Right forelimb (tissue), 1 donor: Measurements from ENCODE around the gene LMAN2L.

Experiments used
- DNase-seq: peaks from one replicate; pipeline ENCODE4 v3.0.0-alpha.2; 2018

Gene LMAN2L

DNA sequence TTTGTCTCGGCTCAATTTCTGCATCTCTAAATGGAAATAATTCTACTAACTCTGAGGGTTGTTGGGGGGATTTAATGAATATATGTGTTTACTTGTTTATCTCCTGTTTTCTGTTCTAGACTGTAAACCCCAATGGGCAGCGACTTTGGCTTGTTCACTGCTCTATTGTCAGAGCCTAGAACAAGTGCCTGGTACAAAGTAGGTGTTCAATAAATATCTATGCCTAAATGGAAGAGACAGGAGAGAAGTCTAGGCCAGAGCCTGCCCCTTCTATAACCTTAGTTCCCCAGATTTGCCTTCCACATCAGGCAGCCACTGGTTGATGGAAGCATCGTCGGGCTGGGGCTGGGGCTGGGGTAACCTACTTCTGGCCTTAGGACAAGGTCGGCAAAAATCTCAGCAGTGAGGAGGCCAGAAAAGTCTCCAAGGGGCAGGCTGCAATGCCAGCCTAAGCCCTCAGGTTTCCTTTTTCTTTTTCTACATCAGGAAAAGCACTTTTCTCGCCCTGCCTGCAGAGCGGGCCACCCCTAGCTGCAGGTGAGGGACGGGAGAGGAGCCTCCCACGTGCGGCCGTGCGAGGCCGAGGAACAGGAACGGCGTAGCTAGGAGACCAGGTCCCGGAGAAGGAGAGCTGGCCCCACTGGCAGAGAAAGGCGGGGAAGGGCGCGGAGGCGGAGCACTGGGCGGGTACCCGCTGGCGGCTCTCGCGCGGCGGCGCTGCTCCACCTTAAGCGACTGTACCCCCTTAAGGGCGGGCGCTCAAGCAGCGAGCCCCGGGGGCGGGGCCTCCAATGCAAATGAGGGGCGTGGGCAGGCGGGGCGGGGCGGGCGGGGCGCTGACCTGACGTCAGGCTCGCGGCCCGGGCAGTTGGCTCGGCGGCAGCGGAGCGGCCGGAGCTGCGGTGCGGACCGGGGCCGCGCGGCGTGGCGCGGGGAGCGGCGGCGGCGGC, 20.4 kb upstream of the LMAN2L start, which contains the start of gene CNNM4:
CNNM4 (plus strand) TSS at position 867 of the 950 bp plus-strand sequence. CDS start 98 bp downstream, outside the sequence.
- DNase-seq: peak; percentile 95

DNA sequence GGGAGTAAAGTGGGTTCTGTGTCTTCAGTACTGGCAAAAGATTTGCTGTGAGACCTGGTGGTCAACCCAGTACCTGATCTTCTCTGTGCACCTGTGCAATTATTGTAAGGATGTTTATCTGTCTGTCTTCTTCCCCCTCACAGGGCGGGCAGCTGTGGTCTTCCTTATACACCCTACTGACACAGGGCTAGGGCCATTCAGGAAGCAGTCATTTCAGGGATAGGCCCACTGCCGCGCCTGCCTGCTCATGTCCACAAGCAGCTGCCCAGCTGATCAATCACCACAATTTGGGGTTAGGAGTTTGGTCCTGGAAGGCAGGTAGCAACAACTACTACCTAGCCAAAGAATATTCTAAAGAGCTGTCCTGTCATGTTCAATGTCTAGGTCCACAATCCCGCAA, 19.7 kb upstream of the LMAN2L start:
- no peak for DNase-seq

DNA sequence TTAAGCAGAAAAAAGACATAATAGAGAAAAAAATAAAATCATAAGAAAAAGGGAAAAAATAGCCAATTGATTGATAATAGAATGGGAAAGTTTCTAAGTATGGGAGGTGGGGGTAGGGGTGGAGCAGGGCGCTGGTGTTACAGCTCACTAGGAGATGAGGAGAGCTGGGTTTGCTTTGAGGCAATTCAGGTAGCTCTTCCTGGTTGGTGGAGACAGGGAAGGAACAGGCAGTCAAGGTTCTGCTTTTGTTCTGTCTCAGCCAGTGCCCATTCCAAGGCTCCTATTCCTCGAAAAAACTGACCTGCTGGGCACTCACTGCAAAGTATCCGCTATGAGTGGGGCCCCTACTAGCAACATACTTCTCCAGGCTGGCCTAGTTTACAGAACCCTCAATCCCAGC, 19.1 kb upstream of the LMAN2L start:
- DNase-seq: no peak

DNA sequence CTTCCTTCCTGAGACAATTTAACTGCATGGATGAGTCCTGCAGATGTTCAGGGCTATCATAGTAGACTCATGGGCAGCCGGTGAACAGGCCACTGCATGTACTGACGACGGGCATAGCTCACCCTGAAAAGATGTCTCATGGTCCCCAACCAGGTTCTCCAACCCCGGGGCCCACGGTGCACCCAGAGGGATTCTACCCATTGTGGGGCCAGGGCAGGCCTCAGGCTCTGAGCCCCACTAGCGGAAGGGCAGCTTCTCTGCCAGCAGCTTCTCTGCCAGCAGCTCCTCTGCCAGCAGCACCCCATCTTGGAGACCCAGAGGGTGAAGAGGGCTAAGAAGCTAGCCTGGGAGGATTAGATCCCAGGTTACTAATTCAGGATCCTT, 17.6 kb upstream of the LMAN2L start:
- DNase-seq: no peak

DNA sequence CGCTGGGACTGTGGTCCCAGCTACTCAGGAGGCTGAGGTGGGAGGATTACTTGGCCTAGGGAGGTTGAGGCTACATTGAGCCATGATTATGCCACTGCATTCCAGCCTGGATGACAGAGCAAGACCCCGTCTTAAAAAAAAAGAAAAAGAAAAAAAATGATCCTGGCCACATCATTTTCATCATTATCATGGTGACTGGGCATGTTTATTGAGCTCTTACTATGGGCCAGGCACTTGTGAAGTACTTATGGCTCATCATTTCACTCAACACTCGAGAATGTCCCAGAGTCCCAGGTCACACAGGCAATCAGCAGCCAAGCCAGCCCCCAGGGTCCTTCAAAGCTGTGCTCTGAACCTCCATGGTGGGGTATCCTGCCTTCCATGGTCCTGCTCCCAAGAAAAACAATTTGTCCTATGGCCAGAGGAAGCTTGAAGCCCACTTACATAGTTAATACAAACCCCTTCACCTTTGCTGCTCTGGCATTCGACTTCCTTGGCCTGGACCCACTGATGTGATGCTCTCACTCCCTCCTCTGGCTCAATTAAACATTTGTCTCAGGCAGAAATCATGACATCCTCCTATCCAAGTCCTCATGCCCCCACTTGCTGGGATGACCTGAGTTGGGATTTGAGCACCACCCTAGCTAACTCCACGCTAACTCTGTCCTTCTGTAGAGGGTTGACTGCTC, 17.1 kb upstream of the LMAN2L start:
- no peak for DNase-seq

DNA sequence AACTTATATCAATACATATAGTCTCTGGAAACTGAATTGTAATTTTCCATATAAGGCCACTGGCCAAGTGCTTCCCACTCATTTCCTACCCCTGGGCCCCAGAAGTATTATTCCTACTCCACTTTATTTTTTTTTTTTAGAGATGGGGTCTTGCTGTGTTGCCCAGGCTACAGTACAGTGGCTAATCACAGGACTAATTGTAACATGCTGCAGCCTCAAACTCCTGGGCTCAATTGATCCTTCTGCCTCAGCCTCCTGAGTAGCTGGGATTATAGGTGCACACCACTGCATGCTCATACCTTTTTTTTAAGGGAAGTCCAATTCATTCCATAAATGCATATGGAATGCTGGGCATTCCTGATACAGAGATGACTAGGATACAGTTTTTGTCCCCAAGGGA, 14.5 kb upstream of the LMAN2L start:
- no peak for DNase-seq

DNA sequence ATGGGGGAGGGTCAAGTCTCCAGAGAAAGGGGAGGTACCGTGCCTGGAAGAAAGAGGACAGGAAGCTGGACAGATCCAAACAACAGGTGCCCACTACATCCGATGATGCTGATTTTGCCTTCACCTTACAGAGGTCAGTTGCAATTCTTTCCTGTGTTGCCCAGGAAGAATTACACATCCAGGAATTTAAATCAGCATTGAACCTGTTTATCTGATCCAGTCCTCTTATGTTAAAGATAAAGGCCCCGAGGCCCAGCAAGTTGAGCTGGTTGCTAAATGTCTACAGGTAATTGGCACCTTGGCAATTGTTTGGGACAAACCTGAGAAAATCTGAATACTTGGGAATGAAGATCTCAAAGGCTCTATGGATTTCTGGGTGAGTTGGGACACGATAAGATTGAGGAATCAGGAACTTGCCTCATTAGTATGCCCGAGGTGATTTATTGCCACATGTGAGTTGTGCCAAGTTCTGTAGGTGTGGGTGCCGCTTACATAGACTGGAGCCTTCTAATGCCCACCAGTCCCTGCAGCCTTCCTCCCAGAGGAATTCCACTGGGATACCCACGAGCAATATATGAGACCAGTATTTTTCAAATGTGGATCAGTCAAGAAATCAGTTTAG, 13.9 kb upstream of the LMAN2L start:
- DNase-seq: no peak

DNA sequence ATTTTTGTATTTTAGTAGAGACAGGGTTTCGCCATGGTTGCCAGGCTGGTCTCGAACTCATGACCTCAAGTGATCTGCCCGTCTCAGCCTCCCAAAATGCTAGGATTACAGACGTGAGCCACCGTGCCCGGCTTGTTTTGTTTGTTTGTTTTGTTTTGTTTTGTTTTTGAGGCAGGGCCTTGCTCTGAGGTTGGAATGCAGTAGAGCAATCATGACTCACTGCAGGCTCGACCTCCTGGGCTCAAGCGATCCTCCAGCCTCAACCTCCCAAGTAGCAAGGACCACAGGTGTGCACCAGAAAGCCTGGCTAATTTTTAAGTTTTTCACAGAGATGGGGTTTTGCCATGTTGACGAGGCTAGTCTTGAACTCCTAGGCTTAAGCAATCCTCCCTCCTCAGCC, 11.9 kb upstream of the LMAN2L start:
- no peak for DNase-seq

DNA sequence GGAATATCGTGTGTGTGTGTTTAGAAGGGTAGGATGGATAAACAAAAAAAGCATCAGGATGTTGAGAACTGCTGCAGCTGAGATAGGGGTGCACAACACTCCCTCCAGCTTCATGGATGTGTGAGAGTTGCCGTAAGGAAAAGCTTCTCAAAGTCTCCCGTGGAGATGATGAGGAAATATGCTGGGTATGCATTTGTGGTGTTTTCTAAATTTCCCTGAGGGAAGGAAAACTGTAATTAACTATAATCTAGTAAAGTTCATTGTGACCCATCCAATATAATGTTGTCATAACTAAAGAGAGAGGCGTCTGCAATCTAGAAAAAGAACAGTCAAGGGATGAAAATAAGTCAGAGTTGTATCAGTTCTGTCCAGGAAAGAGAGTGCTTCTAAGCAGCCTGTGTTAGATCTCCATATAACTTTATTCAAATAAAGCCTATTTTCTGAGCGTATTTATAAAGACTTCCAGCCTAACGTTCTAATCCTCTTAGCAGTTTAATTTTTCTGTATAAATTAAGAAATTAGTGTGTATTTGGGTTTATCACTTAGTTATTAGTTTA, 7.3 kb upstream of the LMAN2L start:
- no peak for DNase-seq

DNA sequence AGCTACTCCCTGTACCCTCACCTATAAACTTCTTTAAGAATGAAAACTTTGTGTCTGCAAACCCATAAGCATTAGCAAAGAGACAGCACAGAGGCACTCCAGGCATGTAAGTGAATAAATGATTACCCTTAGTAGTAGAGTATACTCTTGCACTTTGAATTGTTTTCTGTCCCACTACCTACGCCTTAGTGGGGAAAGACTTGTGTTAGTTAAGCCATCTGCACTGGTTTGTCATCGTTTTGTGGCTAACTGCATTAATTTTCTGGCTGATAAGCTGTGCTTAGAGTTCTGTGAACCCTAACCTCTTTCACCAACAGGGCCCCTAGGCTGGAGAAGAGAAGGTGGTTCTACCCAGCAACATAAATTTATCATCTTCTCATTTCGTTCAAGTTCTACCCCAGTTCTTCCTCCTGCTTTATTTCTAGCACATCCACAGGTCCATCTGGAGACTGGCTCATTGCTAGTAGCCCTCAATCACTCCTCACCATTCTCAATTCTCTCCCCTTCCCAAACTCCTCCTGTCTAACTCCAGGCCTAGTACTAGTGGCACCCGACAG, 710 bp downstream of the LMAN2L start:
- DNase-seq: no peak

DNA sequence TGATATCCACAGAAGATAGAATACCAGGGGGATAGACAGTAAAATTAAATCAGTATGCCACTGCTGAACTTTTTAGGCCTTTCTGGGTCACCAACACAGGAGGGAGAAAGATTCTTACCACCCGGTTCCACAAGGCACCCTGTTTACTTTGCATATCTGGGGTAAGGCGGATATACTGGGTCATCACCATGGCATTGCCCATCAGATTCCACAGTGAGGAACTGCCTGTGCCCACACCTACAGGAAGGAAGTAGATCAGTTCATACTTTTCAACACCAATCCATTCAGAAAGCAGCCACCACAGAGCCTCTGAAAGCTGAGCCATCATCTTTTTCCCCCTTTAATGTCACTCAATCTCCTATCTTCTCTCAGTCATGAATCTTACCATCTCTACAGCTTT, 2.0 kb downstream of the LMAN2L start:
- no peak for DNase-seq

DNA sequence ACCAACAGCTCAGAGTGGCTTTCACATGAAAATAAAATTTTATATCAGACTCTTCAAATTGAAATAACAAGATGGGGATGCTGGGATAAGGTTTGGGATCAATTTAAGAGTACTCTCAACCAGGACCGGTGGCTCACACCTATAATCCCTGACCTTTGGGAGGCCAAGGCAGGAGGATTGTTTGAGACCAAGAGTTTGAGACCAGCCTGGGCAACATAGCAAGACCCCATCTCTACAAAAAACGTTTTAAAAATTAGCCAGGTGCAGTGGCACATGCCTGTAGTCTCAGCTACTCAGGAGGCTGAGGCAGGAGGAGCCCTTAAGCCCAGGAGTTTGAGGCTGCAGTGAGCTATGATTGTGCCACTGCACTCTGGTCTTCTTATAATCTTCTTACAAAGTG, 2.6 kb downstream of the LMAN2L start:
- DNase-seq: no peak

DNA sequence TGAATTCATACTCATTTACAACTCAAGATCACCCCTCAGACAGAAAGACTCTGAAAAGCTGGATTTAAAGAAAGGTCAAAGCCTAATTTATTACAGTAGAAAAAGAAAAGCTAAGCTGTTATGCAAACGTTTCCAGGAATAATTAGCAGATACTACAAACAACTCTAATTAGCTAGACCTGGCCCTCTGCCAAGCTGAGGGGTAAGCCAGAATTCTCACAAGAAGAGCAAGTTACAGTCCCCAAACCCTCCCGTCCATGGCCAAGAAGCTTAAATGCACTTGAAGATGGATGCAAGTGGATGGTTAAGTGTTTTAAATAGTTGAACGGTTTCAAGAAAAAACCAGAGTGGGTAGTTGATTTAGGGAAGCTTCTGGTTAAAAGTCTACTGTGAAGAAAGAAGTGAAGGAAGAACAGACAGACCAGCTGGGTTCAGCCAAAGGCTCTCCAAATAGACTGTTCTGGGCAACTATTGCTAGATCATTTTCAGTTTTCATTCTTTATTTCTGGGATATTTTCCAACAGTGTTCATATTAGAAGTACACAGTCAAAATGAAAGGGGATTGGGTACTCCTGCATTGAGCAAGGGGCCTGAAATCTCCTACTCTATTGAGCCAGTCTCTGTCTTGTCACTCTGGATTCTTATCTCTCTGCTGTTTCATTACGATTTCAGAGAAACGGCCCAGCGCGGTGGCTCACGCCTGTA, 4.8 kb downstream of the LMAN2L start:
- DNase-seq: no peak

DNA sequence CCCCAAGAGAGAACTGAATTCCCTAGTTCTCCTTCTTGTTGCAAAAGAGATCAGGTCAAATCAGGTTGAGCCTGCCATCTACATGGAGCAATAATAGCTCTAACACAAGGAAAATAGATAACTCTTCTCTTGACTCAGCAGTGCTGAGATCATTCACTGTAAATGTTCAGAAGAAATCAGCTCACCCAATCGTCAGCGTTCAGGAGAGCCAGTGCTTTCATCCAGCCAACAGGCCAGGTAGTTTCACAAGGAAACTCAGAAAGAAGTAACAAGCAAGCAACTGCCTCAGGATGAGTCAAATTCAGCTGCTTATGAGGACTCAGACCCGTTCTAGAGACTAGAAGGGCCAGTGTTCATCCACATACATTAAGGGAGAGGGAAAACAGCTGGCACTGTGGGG, 5.9 kb downstream of the LMAN2L start:
- no peak for DNase-seq

DNA sequence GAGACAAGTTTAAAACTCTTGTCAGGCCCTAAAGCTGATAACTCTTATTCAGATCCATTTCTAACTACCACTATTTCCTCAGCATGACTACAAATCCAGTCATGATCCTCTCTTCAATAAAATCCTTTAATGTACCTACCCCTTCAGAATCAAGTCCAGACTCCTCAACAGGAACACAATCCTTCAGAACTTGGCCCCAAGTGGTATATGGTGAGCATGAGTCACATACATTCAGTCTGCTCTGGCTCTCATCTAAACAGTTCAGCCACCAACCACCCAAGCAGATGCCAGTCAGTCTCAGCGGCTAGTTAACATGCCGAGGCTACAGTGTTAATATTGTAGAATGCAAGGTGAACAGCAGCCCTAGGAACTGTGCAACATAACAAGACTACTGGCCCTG, 9.7 kb downstream of the LMAN2L start:
- no peak for DNase-seq

DNA sequence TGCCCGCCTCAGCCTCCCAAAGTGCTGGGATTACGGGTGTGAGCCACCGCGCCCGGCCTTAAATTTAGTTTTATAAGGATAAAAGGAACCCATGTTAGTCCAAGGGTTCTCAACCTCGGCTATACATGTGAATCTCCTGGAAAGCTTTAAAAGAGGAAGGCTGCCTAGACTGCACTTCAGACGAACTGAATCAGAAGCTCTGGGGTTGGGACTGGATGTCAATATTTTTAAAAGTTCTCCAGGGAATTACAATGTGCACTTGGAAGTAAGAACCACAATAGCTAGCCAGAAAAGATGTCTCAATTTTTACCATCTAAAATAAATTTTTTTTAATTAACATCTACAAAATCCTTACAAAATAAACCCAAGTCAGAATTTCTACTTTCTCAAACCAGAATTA, 10.1 kb downstream of the LMAN2L start:
- no peak for DNase-seq

DNA sequence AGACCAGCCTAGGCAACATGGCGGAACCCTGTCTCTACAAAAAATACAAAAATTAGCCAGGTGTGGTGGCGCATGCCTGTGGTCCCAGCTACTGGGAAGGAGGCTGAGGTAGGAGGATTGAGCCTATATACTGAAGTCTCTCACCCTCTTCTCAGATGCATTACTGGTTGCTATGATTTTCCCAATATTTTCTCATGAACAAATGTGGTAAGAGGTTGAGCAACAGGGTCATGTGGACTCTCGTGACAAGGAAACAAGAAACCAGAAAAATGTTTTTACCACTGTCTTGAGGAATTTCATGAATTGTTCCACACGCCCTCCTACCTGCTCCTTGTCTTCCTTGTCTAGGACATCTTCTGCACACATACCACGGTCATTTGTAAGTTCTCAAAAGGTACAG, 12.4 kb downstream of the LMAN2L start:
- no peak for DNase-seq

DNA sequence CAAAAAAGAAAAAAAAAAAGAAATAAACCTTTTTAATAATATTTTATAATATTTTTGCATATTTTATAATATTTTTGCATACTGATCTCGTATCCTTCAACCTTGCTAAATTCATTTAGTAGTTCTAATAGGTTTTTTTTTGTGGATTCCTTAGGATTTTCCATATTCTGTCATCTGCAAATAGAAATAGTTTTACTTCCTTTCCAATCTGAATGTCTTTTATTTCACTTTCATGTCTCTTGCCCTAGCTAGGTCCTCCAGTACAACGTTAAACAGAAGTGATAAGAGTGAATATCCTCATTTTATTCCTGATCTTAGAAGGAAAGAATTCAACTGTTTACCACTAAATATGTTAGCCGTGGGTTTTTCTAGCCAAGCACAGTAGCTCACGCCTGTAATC, 13.7 kb downstream of the LMAN2L start:
- DNase-seq: no peak

DNA sequence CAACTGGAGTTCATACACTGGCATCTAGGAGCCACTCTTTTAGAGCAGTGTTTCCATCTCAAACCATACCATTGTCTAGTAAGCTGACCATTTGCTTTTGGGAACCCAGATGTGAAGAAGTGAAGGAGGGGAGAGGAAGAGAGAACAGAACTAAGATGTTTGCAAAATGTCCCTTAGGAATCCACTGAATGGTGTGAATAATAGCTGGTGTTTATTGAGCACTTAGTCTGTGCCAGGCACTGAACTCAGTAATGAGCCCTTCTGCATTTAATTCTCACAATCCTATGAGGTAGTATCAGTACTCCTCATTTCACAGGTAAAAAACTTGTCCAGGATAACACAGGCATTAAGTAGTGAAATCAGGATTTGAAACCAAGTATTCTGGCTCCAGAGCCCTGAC, 23.5 kb downstream of the LMAN2L start:
- no peak for DNase-seq

DNA sequence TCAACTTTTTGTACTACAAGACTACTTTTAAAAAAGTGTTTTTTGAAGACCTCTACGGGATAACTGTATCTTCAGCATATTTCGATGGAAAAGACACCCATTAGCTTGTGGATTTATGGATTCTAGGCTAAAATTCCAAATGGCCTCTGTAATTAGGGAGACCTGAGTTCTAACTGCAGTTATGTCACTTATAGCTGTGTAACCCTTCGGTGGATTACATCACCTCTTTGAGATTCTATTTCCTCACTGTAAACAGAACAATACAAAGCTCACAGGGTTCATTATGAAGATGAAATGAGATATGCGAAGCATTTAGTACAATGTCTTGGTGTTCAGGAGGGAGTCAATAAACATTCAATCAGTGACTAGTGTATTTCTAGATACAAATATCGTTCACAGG, 24.2 kb downstream of the LMAN2L start:
- no peak for DNase-seq

DNA sequence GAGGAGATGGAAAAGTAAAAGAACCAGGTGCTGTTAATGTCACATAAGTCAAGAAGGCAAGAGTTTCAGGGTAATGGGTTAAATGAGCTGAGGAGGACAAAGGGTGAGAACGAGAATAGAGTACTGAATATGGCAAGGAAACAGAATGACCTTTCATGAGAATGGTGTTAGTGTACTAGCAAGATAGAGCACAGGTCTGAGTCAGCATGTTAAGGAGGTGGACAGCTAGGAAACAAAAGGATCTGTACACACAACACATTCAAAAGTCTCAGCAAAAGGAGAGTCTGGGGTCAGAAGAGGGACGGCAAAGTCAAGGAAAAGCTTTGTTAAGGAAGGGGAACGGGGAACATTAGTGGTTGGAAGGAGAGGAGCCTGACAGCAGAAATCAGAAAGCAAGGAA, 28.9 kb downstream of the LMAN2L start:
- no peak for DNase-seq

DNA sequence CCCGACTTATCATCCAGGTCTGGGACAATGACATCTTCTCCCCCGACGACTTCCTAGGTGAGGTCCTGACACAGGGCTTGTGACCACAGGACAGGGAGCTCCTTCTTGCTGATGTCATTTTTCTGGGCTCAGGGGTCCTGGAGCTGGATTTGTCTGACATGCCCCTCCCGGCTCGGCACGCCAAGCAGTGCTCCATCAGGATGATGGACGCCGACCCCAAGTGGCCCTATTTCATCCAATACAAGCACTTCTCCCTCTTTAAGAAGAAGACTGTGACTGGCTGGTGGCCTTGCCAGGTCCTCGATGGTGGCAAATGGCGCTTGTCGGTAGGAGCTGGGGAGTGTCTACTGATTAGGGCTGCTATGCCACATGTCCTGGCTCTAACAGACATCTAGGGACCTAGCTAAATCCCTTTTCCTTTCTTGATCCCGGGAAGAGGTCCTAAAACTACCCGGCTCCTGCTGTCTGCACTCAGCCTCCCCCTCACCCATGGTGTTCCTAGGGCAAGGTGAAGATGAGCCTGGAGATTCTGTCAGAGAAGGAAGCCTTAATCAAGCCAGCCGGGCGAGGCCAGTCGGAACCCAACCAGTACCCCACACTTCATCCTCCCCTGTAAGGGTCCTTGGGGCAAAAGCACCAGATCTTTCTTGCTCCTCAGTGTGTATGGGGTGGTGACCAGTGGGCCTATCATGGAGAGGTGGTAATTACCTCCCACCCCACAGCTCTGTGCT, 36.7 kb downstream of the LMAN2L start:
- DNase-seq: no peak
